Measurements from ENCODE around the gene IL3RA. TPM values are rescaled to one million over a fixed set of nuclear protein-coding genes. Genes with fewer than 3 reads are reported as not detected.

The IL3RA gene
- polyA plus RNA-seq, 1 of the 3 experiments (the other 2 are of a cell fraction) = not detected

- no peak for DNase-seq
Observed at GRCh38 chrX:1394731-1395501, 58.3 kb downstream of the IL3RA start.

More at GRCh38 chrX:1394731-1395501, 58.3 kb downstream of the IL3RA start:
- H4K20me1 ChIP-seq (ENCODE audit: insufficient read depth) = peaks cover 16% of the 10 kb centered on the region
- peak overlapping the region; percentile 99 for H3K4me2 ChIP-seq
- 80% methylated on average over 6 of the region's 22 CpGs for WGBS (ENCODE audit: low lambda C conversion rate)
- H3K4me1 ChIP-seq (ENCODE audit: control insufficient read depth in 1 of 2, insufficient read depth in 2 of 2, low read depth in 1 of 2, low read length in 1 of 2) = peaks cover 5 to 17% of the 10 kb centered on the region in 2 experiments; a peak in 2 of 4 replicates
- H3F3A ChIP-seq (replicated peaks; ENCODE audit: insufficient read depth) = peaks cover 7% of the 10 kb centered on the region
- ChIA-PET CTCF (no interaction called here), POLR2A (no interaction called here)
- TF ChIP-seq, protein P1, sequence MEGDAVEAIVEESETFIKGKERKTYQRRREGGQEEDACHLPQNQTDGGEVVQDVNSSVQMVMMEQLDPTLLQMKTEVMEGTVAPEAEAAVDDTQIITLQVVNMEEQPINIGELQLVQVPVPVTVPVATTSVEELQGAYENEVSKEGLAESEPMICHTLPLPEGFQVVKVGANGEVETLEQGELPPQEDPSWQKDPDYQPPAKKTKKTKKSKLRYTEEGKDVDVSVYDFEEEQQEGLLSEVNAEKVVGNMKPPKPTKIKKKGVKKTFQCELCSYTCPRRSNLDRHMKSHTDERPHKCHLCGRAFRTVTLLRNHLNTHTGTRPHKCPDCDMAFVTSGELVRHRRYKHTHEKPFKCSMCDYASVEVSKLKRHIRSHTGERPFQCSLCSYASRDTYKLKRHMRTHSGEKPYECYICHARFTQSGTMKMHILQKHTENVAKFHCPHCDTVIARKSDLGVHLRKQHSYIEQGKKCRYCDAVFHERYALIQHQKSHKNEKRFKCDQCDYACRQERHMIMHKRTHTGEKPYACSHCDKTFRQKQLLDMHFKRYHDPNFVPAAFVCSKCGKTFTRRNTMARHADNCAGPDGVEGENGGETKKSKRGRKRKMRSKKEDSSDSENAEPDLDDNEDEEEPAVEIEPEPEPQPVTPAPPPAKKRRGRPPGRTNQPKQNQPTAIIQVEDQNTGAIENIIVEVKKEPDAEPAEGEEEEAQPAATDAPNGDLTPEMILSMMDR (IDR thresholded peaks at IDR 0.05) = no peak
- TF ChIP-seq, protein P2, sequence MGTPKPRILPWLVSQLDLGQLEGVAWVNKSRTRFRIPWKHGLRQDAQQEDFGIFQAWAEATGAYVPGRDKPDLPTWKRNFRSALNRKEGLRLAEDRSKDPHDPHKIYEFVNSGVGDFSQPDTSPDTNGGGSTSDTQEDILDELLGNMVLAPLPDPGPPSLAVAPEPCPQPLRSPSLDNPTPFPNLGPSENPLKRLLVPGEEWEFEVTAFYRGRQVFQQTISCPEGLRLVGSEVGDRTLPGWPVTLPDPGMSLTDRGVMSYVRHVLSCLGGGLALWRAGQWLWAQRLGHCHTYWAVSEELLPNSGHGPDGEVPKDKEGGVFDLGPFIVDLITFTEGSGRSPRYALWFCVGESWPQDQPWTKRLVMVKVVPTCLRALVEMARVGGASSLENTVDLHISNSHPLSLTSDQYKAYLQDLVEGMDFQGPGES (IDR thresholded peaks at IDR 0.05; ENCODE audit: low read depth, low read length) = no peak
- TF ChIP-seq MXI1 (IDR thresholded peaks at IDR 0.05; ENCODE audit: low read depth, low read length) (no peak), CHD2 (IDR thresholded peaks at IDR 0.05; ENCODE audit: low read length, partially characterized antibody) (no peak), NFIC (IDR thresholded peaks at IDR 0.05; ENCODE audit: borderline replicate concordance) (no peak), YY1 (IDR thresholded peaks at IDR 0.05; ENCODE audit: low read depth) (no peak), TAF1 (IDR thresholded peaks at IDR 0.05; ENCODE audit: borderline replicate concordance, low read depth, low read length) (no peak), RAD21 (IDR thresholded peaks at IDR 0.05; ENCODE audit: low read length) (no peak), EZH2phosphoT487 (IDR thresholded peaks at IDR 0.05; ENCODE audit: borderline replicate concordance, low read depth) (no peak), FOSL2 (IDR thresholded peaks at IDR 0.05; ENCODE audit: borderline replicate concordance, low read depth) (no peak), SIN3A (IDR thresholded peaks at IDR 0.05; ENCODE audit: borderline replicate concordance, low read depth, low read length) (no peak), ELF1 (IDR thresholded peaks at IDR 0.05) (no peak)
- TF ChIP-seq, protein P3, sequence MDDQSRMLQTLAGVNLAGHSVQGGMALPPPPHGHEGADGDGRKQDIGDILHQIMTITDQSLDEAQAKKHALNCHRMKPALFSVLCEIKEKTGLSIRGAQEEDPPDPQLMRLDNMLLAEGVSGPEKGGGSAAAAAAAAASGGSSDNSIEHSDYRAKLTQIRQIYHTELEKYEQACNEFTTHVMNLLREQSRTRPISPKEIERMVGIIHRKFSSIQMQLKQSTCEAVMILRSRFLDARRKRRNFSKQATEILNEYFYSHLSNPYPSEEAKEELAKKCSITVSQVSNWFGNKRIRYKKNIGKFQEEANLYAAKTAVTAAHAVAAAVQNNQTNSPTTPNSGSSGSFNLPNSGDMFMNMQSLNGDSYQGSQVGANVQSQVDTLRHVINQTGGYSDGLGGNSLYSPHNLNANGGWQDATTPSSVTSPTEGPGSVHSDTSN (IDR thresholded peaks at IDR 0.05) = no peak
- no peak overlapping the region for H2AFZ ChIP-seq (ENCODE audit: low read depth)
- no peaks in the 10 kb centered on the region for H3K27me3 ChIP-seq (ENCODE audit: insufficient read depth)
- H3K36me3 ChIP-seq (replicated peaks in 1 of 2; ENCODE audit: control insufficient read depth in 1 of 2, insufficient read depth in 2 of 2, low read length in 1 of 2) = peaks cover 3 to 15% of the 10 kb centered on the region in 2 experiments
- H3K9me3 ChIP-seq = no peaks in the 10 kb centered on the region
- no peak overlapping the region for H3K4me3 ChIP-seq (ENCODE audit: low read depth in 2 of 2, low read length in 1 of 2)
- H3K79me2 ChIP-seq (ENCODE audit: insufficient read depth) = peaks cover 54% of the 10 kb centered on the region
- no peak overlapping the region for H3K9ac ChIP-seq
- H3K27ac ChIP-seq (ENCODE audit: low read depth in 2 of 2, low read length in 1 of 2) = no peak overlapping the region
- H3K9me2 ChIP-seq = no peaks in the 10 kb centered on the region

Measured in SK-N-SH (cell line).